HG03378 (cell line): ENCODE measurements around the gene PPP2R2B.
"Not testable (repeated sequence)": the region's sequence is repeated elsewhere in the genome, so short reads cannot be mapped to it uniquely, and the experiment has no call there.

ENCODE experiments used
- ATAC-seq: cut with Tn5 transposase; IDR thresholded peaks from one replicate; pipeline ENCODE4 v1.9.1; 2021; ENCODE audit warnings: mild to moderate bottlenecking, moderate library complexity; ENCODE audit not compliant: unreplicated experiment

Gene PPP2R2B

GRCh38 chr5:146751781-146752401, 126.7 kb downstream of the PPP2R2B start:
- peak; percentile 99 for ATAC-seq

GRCh38 chr5:146751054-146751453, 127.5 kb downstream of the PPP2R2B start:
- no peak for ATAC-seq

DNA sequence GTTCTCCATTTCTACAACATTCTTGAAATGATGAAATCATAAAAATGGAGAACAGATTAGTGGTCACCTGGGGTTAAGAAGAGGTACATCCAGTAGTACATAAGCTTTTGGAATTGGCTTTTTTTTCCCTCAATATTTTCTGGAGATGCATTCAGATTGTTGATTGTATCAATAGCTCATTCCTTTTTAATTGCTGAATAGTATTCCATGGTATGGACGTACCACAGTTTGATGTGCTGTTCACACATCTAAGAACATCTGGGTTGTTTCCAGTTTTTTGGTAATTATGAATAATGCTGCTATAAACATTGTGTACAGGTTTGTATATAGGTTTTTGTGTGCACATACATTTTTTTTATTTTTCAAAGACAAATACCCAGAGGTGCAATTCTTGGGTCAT, 130.0 kb downstream of the PPP2R2B start:
- no peak for ATAC-seq

GRCh38 chr5:146745931-146746577, 132.5 kb downstream of the PPP2R2B start:
- no peak for ATAC-seq

DNA sequence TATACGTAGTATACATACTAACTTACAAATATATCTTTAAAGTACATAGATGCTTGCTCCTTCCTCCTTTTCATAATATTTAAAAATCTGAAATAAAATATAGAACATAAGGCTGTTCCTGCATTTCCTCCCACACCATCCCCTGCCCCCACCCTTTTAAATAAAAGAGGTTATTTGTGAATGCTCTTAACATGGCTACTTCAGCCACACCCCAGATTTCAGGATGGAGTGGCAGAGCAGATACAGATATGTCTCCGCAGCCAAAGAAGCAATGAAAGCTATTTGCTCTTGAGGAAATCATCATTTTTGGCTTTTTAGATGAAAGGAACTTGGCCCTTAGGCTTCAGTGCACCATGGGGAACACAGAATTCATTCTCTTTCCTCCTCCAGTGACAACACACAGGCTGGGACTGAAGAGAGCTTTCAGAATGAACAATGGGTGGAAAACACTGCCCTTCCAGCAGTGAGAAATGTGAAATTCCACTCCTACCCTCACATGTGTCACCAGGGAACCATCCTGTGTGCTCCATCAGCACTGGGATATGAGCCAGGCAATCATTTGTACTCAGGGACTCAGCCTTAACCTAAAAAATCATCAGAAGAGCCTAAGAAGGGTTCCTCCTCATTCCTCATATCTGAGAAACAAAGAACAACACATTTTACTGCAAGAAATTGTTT, 134.3 kb downstream of the PPP2R2B start:
- ATAC-seq = no peak

DNA sequence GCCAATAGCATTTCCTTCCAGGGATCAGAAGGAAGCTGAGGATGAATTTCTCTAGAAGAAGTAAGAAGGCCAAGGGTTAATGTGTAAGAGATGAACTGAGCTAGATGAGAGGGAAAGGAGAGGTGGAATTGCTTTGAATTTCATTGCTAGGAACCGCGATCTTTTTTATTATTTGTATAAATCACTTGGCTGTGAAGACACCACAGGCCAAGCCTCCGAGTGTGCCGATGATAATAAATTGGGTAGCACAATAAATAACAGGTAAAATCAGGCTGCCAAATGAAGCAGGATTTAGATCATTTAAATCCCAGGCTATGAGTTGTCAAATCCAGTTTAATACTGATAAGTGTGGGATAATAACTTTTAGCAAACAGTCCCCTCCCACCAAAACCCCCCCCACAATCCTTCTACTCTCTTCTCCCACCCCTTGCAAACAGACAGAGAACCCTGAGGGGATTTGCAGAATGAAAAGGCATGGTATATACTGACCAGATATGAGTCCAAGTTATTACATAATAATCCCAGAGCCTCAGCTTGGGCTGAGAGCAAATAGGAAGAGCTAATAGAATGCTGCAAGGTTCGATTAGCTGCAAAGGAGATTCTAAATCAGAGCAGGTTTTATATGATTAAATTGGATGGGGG, 143.5 kb downstream of the PPP2R2B start:
- no peak for ATAC-seq

DNA sequence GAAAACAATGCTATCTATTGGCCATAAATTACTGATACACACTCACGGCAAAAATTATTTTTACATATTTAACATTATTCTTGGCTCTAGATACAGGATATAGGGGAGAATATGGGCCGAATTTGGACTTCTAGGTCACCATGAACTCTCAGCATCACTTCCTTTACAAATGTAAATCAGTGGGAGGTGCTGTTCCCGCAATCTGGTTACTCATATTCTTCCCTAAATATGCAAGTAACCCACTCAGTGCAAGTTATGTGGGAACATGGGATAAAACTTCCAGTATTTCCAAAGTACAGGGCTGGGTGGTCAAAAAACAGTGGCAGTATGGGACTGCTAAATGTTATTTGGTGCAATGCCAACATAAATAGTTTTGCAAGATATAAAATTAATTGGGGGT, 145.6 kb downstream of the PPP2R2B start:
- ATAC-seq = no peak

GRCh38 chr5:146731909-146732659, 146.5 kb downstream of the PPP2R2B start:
- no peak for ATAC-seq

DNA sequence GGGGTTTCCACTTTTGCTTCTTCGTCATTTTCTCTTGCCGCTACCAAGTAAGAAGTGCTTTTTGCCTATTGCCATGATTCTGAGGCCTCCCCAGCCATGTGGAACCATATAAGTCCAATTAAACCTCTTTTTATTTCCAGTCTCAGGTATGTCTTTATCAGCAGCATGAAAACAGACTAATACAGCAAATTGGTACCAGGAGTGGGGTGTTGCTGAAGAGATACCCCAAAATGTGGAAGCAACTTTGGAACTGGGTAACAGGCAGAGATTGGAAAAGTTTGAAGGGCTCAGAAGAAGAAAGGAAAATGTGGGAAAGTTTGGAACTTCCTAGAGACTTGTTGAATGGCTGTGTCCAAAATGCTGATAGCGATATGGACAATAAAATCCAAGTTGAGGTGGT, 149.8 kb downstream of the PPP2R2B start:
- not testable (repeated sequence) for ATAC-seq

DNA sequence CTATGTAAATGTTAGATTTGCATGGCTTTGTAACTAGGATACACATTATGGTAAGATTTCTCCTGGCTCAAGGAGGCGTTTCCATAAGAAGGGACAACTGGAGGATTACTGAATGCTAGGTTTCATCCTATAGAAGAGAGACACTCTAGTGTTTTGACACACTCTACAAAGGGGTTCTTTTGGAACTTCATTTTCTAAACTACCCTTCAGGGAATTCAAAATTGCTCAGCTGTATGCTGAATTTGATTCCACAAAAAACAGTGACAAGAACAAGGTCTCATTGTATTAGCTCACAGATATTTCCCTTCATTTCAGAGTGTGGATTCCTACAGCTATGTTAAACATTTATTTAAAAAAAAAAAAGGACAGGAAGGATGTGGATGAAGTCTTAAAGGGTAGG, 151.7 kb downstream of the PPP2R2B start:
- ATAC-seq = no peak

DNA sequence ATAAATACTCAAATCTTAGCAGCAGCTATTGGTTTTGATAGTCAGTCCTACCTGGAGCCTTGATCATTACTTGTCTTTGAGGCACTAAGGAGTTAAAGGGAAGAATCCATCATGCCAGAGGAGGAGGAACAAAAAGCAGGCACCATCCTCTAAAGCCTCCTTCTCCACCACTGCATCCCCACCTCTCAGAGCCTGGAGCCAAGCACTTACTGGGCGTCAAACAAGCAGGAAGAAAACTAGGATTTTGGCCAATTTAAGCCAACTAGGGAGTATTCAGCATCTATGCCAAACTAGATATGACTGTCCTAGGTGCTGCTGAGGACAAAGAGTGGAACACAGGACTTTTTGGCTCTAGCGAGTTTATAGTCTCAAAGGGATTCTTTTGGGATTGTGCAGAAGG, 152.5 kb downstream of the PPP2R2B start:
- ATAC-seq = no peak

DNA sequence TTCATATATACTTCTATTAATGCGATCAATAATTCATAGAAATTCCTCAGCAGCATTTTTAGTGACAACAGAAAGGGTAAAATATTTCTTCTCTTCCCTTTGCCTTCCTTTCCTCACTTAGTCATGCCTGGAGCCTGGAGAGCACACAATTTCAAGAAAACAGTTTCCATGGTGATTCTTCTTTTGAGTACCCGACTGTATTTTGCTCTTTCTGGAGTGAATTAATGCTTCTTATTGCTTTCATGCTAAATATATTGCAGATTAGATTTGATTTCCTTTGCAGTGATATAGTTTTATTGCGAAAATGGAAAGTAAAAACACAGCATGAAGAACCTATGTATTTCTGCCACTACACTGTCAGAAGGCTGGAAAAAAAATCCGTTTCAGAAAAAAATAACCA, 153.5 kb downstream of the PPP2R2B start:
- no peak for ATAC-seq

DNA sequence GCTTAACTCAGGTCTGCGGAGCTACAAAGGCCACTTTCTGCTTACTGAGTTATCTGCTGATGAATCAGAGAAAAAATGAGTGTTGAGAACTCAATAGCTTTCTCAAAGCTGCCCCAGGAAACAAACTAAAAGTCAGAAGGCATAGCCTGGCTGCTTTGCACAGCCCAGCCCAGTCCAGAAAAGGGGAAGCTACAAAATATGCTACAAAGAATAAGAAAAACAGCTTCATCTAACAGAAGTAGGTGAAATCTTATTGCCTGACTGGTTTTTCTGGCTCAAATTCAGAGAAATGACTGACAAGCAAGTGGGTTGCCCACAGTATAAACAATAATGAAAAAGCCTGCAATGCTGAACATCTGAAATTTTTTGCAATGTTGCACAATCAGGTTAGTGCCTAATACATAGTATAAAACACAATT, 156.2 kb downstream of the PPP2R2B start:
- no peak for ATAC-seq

- no peak for ATAC-seq
These were observed 157.3 kb downstream of the PPP2R2B start for GRCh38 chr5:146721073-146721815.

- ATAC-seq = no peak
These were observed 158.4 kb downstream of the PPP2R2B start for GRCh38 chr5:146720107-146720506.

DNA sequence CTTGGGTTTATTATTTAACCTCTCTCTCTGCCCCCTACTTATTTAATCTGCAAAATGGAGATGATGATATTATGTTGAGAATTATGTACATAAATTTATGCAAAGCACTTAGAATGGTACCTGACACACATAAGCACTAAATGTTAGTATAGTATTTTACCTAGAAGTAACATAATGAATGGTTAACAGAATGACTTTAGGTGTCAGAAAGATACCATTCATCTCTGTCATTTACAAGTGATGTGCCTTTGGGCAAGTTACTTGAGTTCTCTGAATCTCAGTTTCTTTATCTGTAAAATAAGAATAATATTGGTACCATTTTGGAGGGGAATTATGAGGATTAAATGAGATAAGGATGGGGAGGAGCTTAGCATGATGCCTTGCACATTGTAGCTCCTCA, 159.4 kb downstream of the PPP2R2B start:
- ATAC-seq = no peak

DNA sequence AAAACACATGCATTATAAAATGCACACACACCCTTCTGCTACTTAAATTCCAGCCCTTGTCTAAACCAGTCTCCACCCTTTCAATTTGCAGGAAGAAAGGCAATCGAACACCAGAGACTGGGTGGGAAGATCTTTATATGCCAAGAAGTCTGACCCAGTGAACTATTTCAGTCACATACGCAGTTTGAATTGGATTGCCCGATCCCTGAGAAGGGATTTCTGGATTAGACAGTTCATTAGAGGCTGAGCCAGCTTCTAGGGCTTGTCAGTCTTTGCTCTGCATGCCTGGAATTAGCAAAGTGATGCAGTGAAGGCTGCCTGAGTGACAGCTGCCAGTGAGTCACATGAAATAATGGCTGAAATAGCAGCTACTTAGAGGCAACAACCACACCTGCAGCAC, 159.9 kb downstream of the PPP2R2B start:
- no peak for ATAC-seq

DNA sequence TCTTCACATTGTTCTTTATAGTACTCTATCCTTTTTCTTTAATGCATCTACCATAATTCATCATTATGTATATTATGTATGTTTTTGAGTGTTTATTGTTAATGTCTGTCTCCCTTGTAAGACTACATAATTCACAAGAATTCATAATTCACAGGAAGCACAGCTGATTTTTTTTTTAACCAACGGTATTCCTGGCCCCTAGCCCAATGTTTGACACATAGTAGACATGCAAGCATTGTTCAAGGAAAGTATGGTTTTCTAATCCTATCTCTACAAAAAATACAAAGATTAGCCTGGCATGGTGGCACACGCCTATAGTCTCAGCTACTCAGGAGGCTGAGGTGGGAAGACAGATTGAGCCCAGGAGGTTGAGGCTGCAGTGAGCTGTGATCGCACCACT, 160.6 kb downstream of the PPP2R2B start:
- no peak for ATAC-seq

GRCh38 chr5:146716636-146717035, 161.9 kb downstream of the PPP2R2B start:
- ATAC-seq = no peak

- ATAC-seq = no peak
These were observed 168.2 kb downstream of the PPP2R2B start for GRCh38 chr5:146710348-146710747.
